ENCODE results near the gene ZNF41.
"Not testable (repeated sequence)": the region's sequence is repeated elsewhere in the genome, so short reads cannot be mapped to it uniquely, and the experiment has no call there.

The ZNF41 gene

DNA sequence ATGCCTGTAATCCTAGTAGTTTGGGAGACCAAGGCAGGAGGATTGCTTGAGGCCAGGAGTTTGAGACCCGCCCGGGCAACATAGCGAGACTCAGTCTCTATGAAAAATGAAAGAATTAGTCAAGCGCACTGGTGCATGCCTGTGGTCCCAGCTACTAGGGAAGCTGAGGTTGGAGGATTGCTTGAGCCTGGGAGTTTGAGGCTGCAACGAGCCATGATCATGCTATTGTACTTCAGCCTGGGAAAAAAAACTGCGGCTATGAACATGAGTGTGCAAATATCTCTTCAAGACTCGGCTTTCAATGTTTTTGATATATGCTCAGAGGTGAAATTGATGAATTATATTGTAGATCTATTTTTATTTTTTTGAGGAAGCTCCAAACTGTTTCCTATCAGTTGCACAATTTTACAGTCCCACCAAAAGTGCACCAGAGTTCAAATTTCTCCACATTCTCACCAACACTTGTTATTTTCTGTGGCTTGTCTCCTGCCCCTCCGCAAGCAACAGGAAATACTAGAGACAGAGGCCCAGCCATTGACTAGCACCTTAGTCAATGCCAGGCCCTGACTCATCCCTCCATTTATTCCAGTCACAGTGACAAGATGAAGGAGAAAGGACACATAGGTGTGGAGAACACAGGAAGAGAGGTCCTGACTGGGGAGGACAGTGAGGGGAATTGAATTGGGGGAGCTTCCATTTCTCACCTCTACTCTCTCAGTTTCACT, 33.1 kb upstream of the ZNF41 start:
- DNase-seq (ENCODE audit: low read depth): peak; percentile 72

DNA sequence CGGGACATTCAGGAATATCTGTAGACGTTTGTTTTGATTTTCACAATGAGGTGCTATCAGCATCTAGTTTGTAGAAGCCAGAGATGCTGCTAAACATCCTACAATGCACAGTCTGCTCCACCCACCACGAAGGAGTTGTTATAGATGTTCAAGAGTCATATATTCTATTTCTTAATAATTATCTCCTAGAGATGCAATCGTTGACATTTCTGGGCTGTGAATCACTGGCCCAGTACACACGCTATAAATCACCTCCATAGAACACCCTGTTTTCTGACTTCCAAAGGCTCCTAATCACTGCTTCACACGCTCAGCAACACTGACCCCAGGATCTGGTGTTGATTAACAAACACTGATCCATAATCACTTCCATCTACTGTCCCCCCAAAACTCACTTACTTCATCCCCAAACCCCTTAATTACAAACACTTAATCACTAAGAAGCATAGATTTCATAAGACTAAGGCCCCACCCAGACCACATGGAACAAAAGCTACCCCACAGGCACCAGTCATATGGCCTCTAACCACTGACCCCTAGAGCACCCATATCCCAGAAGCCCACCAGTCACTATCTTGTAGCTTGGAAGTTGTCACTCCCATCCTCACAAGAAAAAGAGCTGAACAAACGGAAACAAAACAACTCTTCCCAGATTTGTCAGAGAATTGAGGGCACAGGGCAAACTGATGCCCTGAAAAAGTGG, 31.7 kb upstream of the ZNF41 start:
- TF ChIP-seq, protein P1, sequence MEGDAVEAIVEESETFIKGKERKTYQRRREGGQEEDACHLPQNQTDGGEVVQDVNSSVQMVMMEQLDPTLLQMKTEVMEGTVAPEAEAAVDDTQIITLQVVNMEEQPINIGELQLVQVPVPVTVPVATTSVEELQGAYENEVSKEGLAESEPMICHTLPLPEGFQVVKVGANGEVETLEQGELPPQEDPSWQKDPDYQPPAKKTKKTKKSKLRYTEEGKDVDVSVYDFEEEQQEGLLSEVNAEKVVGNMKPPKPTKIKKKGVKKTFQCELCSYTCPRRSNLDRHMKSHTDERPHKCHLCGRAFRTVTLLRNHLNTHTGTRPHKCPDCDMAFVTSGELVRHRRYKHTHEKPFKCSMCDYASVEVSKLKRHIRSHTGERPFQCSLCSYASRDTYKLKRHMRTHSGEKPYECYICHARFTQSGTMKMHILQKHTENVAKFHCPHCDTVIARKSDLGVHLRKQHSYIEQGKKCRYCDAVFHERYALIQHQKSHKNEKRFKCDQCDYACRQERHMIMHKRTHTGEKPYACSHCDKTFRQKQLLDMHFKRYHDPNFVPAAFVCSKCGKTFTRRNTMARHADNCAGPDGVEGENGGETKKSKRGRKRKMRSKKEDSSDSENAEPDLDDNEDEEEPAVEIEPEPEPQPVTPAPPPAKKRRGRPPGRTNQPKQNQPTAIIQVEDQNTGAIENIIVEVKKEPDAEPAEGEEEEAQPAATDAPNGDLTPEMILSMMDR (IDR thresholded peaks at IDR 0.05; ENCODE audit: insufficient read depth, low read depth, low read length, missing control alignments): no peak
- H3K4me3 ChIP-seq (ENCODE audit: low read length): no peak overlapping the region
- DNase-seq (ENCODE audit: low read depth): peak; percentile 73

More for the DNA sequence above, 33.1 kb upstream of the ZNF41 start:
- TF ChIP-seq, protein P1 (IDR thresholded peaks at IDR 0.05; ENCODE audit: insufficient read depth, low read depth, low read length, missing control alignments): no peak
- H3K4me3 ChIP-seq (ENCODE audit: low read length): no peak overlapping the region

DNA sequence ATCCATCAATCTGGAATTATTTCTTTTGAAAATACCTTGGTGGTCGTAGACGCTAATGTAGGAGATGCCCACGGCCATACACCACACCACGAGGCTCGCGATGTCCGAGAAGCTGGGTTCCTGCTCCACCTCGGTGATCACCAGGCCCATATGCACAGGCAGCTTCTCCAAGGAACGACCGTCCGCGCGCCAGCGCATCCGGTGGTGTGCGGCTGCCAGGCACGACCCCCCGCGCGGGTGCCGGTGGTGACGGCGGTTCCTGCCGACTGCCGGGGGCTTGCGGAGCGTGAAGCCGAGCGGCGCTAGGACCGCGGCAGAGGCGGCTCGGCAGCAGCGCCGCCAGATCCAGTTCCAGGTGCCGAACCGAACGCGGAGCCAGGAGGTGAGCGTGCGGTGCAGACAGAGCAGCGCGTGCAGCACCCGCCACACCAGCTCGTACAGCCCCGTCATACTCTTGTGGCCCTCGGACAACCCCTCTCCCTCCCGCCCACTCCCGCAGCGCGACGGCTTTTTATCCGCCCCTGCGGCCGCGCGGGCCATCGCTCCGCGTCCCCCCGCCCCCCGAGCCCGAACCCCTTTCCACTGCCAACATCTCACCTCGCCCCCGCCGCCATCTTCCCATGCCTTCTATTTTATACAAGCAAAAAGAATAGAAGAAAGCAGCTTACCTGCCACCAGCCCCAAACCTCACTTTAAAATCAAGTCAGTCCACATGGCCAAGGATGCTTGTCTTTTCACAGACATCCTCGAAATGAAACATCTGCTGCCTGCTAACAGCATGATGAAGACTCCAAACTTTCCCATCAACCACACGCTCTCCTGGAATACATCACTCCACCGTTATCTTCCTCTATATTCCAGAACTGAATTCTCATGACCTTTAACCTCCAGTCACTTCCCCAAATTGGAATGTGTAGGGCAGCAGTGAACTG, 30.3 kb upstream of the ZNF41 start:
- DNase-seq (ENCODE audit: low read depth): not testable (repeated sequence)
- H3K4me3 ChIP-seq (ENCODE audit: low read length): peak overlapping the region; percentile 14

DNA sequence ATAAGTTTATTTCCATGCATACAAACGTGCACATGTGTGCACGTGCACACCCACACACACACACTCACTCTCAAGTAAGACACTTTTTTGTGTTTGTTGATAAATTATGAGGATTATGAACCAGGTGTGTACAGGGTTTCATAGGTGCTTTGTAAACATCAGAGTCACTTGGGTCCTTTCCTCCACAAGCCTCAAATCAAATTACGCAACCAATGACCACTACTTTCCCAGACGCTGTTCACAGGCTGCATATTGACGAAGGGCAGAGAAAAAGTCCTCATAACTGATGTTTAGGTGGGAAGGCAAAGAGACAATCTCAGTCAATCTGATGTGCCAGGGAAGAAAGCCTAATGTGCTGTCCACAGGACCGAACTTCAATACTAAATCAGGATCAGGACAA, 29.4 kb upstream of the ZNF41 start:
- H3K4me3 ChIP-seq (ENCODE audit: low read length); DNase-seq (ENCODE audit: low read depth): not testable (repeated sequence)

DNA sequence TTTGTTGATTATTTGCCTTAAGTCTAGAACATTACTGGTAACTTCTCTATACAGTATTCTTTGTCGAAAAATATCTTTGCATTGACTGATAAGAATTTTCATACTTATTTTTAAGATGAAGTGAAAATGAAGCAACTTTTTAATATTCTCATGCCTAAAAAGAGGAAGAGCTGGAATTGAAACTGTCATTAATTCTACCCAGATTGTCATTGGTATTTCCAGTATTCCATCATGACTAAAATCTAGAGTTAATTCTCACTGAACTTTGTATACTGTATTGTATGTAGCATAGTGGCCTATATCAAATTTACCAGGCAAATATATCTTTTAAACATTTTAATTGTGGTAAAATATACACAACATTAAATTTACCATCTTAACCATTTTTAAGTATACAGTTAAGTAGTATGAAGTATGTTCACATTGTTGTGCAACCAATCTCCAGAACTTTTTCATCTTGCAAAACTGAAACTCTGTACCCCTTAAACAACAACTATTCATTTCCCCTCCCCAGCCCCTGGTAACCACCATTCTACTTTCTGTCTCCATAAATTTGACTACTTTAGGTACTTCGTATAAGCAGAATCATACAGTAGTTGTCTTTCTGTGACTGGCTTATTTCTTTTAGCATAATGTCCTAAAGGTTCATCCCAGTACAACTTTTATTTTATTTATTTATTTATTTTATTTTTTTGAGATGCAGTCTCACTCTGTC, 24.3 kb upstream of the ZNF41 start:
- H3K4me3 ChIP-seq (ENCODE audit: low read length): no peak overlapping the region
- DNase-seq (ENCODE audit: low read depth): no peak
- TF ChIP-seq, protein P1 (IDR thresholded peaks at IDR 0.05; ENCODE audit: insufficient read depth, low read depth, low read length, missing control alignments): no peak

DNA sequence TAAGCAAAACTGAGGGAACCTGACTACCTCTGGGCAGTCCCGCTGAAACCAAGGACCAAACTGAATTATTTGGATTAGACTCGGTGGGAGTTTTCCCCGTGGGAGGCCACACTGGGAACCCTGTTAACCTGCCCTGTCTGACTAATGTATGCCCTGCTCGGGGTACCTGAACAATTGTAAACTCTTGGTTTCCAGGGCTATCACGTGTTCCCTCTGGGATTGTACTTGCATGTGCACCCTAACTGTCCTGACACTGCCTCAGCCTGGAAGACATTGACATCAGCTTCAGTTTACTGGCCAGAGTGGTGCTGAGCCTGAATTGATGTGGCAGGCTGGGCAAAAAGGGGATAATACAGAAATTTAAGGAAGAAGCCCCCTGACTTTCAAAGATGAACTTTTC, 20.1 kb upstream of the ZNF41 start:
- DNase-seq (ENCODE audit: low read depth): no peak
- TF ChIP-seq, protein P1 (IDR thresholded peaks at IDR 0.05; ENCODE audit: insufficient read depth, low read depth, low read length, missing control alignments): no peak
- H3K4me3 ChIP-seq (ENCODE audit: low read length): no peak overlapping the region

DNA sequence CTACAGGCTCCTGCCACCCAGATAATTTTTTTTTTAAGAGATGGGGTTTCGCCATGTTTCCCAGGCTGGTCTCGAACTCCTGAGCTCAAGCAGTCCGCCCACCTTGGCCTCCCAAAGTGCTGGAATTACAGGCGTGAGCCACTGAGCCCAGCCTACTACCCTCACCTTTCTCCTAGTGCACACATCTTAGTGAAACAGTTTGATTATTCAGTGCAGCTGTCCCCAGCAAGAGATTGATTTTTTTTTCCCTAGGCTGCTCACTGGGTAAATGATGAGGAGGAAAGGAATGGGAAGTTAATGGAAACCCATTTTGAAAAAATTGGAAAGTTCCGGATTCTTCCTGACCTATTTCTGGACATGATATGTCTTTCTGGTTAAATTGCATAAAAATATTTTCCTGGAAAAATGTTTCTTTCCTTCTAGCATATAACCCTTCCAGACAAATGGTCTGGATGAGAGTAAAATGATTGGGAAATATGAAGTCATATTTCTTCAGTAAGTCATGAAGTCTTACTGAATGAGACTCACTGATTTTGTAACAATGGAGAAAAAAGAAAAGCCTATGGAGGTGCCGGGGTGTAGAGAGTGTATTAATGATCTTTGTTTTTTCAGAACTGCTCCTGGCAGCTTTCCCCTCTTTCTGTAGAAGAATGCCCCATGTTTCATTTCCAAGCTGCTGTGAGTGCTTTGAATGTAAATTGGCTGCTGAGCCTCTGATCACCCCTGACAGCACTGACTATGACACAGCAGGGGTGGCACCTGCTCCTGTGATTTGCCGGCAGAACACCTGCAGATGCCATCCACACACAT, 19.5 kb upstream of the ZNF41 start:
- DNase-seq (ENCODE audit: low read depth): peak; percentile 42
- TF ChIP-seq, protein P1 (IDR thresholded peaks at IDR 0.05; ENCODE audit: insufficient read depth, low read depth, low read length, missing control alignments): no peak
- H3K4me3 ChIP-seq (ENCODE audit: low read length): no peak overlapping the region
